Occipital lobe (tissue), 2 donors: ENCODE measurements around the gene SIRPA. TPM values are rescaled to one million over a fixed set of nuclear protein-coding genes. Genes with fewer than 3 reads are reported as not detected.

ENCODE experiments used
- DNase-seq: peaks from one replicate; lab custom pipeline; 2025; lab: John Stamatoyannopoulos, UW
- total RNA-seq: library from RNA; depleted of rRNA; stranded (reverse); fragments of >200 nt; gene quantifications from one replicate; pipeline ENCODE4 v1.2.3, GENCODE V29; 2014

Gene SIRPA
- total RNA-seq, 1 donor from 2014 or later: 3.9 TPM

- no peak for DNase-seq
Measured at GRCh38 chr20:1983301-1983700, 88.1 kb downstream of the SIRPA start.

- DNase-seq: no peak
Measured at GRCh38 chr20:1987826-1988225, 92.6 kb downstream of the SIRPA start.

Other genes with a start within 250 kb of the SIRPA start
- gene SIRPG, start 237.6 kb upstream of the SIRPA start, total RNA-seq: not detected
- not detected for gene PDYN, start 98.7 kb downstream of the SIRPA start, total RNA-seq
- 13.9 TPM for gene STK35, start 206.4 kb downstream of the SIRPA start, total RNA-seq